ENCODE data around the gene DNAJC21. TPM values are rescaled to one million over a fixed set of nuclear protein-coding genes. Genes with fewer than 3 reads are reported as not detected.

Gene DNAJC21
- total and polyA plus RNA-seq, 8 donors: 11.6 to 25.1 (median 20.2) TPM

DNA sequence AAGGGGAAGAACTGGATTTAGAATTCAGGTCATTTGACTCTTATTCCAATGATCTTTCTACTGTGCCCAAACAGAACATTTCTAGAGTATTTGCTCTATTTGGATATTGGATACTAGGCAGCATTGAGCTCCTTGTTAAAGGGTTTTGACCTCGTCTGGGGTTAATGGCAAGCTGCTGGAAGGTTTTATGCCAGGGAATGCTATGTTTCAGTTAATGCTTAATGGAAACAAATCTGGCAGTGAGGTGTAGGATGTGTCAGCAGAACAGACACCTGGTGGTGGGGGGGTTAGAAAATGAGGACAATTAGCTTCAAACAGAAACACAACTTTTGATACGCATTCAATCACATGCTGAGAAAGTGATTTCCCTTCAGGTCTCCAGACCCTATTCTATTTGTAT lies 66.9 kb downstream of the DNAJC21 start:
- H3K27me3 ChIP-seq: no peaks in the 10 kb centered on the region
- no peak for FAIRE-seq
- H3K4me3 ChIP-seq: no peak overlapping the region
- whole genome bisulfite sequencing, 2 donors: 62 to 66% methylated on average over 2 of the region's 2 CpGs
- H3K4me1 ChIP-seq: no peaks in the 10 kb centered on the region
- no peaks in the 10 kb centered on the region for H3K9me3 ChIP-seq
- intact Hi-C loops (cut with DNase I): no loop called here
- no peak overlapping the region for H3K27ac ChIP-seq
- no peak for DNase-seq
- TF ChIP-seq, protein P1, sequence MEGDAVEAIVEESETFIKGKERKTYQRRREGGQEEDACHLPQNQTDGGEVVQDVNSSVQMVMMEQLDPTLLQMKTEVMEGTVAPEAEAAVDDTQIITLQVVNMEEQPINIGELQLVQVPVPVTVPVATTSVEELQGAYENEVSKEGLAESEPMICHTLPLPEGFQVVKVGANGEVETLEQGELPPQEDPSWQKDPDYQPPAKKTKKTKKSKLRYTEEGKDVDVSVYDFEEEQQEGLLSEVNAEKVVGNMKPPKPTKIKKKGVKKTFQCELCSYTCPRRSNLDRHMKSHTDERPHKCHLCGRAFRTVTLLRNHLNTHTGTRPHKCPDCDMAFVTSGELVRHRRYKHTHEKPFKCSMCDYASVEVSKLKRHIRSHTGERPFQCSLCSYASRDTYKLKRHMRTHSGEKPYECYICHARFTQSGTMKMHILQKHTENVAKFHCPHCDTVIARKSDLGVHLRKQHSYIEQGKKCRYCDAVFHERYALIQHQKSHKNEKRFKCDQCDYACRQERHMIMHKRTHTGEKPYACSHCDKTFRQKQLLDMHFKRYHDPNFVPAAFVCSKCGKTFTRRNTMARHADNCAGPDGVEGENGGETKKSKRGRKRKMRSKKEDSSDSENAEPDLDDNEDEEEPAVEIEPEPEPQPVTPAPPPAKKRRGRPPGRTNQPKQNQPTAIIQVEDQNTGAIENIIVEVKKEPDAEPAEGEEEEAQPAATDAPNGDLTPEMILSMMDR (IDR thresholded peaks at IDR 0.05): no peak
- H3K36me3 ChIP-seq: no peaks in the 10 kb centered on the region
- ATAC-seq: no peak

DNA sequence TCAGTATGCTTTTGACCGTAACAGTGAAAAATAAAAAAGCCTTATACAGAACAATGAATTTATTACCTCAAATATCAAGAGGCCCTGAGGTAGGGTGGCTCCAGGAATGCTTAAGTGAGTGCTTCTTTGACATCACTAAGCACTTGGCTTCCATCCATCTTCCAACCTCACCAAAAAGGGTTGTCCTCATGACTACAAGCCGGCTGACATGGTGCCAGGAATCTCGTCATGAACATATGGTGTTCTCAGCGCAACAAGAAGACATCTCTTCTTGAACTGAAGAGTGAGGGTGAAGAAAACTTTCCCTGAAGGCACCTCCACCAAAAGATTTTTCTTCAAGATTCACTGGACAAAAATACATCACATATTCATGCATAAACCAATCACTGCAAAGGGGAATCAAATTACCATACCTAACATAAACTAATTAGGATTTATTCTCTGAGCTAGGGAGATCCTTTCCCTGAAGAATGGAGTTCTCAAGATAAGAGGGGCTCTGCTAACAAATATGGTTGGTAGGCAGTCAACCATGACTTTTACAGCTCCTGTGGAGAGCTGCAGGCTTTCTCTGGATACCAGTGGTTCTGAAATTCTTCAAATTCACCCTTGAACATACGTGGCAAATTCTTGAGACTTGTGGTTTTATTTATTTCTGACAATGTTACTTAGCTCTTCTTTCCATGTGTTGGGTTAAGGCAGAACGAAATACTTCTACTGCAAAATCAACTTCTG lies 68.9 kb downstream of the DNAJC21 start:
- Histone ChIP-seq H3K36me3 (no peaks in the 10 kb centered on the region), H3K4me1 (no peaks in the 10 kb centered on the region), H3K27me3 (no peaks in the 10 kb centered on the region), H3K9me3 (no peaks in the 10 kb centered on the region), H3K4me3 (no peak overlapping the region), H3K27ac (no peak overlapping the region)
- intact Hi-C loops (cut with DNase I): no loop called here
- ATAC-seq (no peak), FAIRE-seq (no peak), DNase-seq (no peak)
- TF ChIP-seq, protein P1 (IDR thresholded peaks at IDR 0.05): no peak
- WGBS, 2 donors: 61 to 69% methylated on average over 6 of the region's 6 CpGs

DNA sequence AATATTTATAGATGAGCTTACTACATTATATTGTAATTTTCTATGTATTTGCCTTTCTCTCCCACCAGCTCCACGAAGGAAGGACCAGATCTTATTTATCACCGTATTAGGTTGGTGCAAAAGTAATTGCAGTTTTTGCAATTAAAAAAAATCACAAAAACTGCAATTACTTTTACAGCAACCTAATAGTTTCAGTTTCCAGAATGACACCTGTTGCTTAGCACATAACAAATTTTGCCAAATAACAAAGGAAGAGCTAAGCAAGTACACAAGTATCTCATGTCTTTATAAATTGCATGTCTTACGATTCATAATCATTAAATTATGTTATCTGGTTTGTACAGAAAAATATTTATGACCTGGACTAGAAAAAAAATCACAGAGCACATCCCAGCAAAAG lies 72.5 kb downstream of the DNAJC21 start:
- H3K27me3 ChIP-seq: peaks cover 0 to 3% (median 0%) of the 10 kb centered on the region in 4 donors
- no peak for FAIRE-seq
- H3K4me3 ChIP-seq: no peak overlapping the region
- H3K9me3 ChIP-seq: no peaks in the 10 kb centered on the region
- WGBS, 2 donors: 56 to 76% methylated on average over 3 of the region's 3 CpGs
- DNase-seq: no peak
- H3K27ac ChIP-seq: no peak overlapping the region
- intact Hi-C loops (cut with DNase I): loop anchor here in 1 of 3 donors (5.0 kb wide), 1 partner anchor 515 kb away; no protein-coding TSS in a partner anchor
- no peaks in the 10 kb centered on the region for H3K36me3 ChIP-seq
- H3K4me1 ChIP-seq: no peaks in the 10 kb centered on the region
- ATAC-seq: no peak
- TF ChIP-seq, protein P1 (IDR thresholded peaks at IDR 0.05): no peak

DNA sequence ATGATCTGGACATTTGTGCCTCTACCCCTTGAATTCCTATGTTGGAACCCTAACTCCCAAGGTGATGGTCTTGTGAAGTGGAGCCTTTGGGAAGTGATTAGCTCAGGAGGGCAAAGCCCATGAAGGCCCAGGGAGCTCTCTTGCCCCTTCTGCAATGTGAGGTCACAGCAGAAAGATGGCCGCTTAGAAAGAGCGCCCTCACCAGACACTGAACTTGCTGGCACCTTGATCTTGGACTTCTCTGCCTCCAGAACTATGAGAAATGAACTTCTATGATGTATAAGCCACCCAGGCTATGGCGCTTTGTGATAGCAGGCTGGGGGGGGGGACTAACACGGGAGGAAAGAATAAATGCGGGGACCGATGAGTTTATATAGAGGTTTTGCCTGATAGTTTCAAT lies 73.1 kb downstream of the DNAJC21 start:
- Histone ChIP-seq H3K36me3 (no peaks in the 10 kb centered on the region), H3K9me3 (no peaks in the 10 kb centered on the region), H3K4me3 (no peak overlapping the region), H3K27ac (no peak overlapping the region), H3K4me1 (no peaks in the 10 kb centered on the region), H3K27me3 (peaks cover 0 to 3% (median 0%) of the 10 kb centered on the region in 4 donors)
- DNase-seq (no peak), FAIRE-seq (no peak), ATAC-seq (no peak)
- intact Hi-C loops (cut with DNase I): loop anchor here in 1 of 3 donors (5.0 kb wide), 1 partner anchor 515 kb away; no protein-coding TSS in a partner anchor
- 80 to 87% methylated on average over 6 of the region's 6 CpGs for WGBS, 2 donors
- TF ChIP-seq, protein P1 (IDR thresholded peaks at IDR 0.05): no peak

Measured in pancreas (tissue), 10 donors.